Sigmoid colon (tissue), 7 donors: Measurements from ENCODE around the gene NAGLU. TPM values are rescaled to one million over a fixed set of nuclear protein-coding genes. Genes with fewer than 3 reads are reported as not detected.

Experiments used
- DNase-seq: peaks from one replicate; pipeline ENCODE4 v3.0.0-alpha.2; 2019
- H3K27ac ChIP-seq, 4 donors: fragments of 200-600 bp; sonication (generic); one replicate each; pipeline ENCODE4 v1.5.1; 2016 to 2019; ENCODE audit warnings: mild to moderate bottlenecking in 1 of 4
- H3K27me3 ChIP-seq, 3 donors: fragments of 200-600 bp; sonication (generic); one replicate each; pipeline ENCODE4 v1.5.1; 2019; ENCODE audit warnings: mild to moderate bottlenecking in 1 of 3
- H3K36me3 ChIP-seq, 4 donors: fragments of 200-600 bp; sonication (generic); one replicate each; pipeline ENCODE4 v1.5.1; 2016 to 2019
- H3K4me1 ChIP-seq, 4 donors: fragments of 200-600 bp; sonication (generic); one replicate each; pipeline ENCODE4 v1.5.1; 2017 to 2019
- H3K4me3 ChIP-seq, 4 donors: fragments of 200-600 bp; sonication (generic); one replicate each; pipeline ENCODE4 v1.5.1; 2017 to 2019; ENCODE audit warnings: mild to moderate bottlenecking in 2 of 4, moderate library complexity in 1 of 4
- H3K9me3 ChIP-seq, 4 donors: fragments of 200-600 bp in 3 of 4; sonication (generic) in 3 of 4; one replicate each; pipeline versions ENCODE4 v1.5.1 to v1.6.1; 2013 to 2019
- CTCF ChIP-seq, 4 experiments: fragments of 450-650 bp in 3 of 4; fragments of 200-600 bp in 1 of 4; IDR thresholded peaks; one replicate each; pipeline ENCODE4 v1.5.1; 2016 to 2019; ENCODE audit warnings: antibody characterized with exemption in 4 of 4, mild to moderate bottlenecking in 3 of 4, moderate library complexity in 2 of 4
- EP300 ChIP-seq, 4 donors: sonication (generic); formaldehyde crosslinking; IDR thresholded peaks; one replicate each; pipeline ENCODE4 v1.6.1; 2017; ENCODE audit warnings: antibody characterized with exemption in 4 of 4
- POLR2A ChIP-seq, 2 donors: fragments of 450-650 bp; IDR thresholded peaks; one replicate each; pipeline ENCODE4 v1.6.1; 2016; ENCODE audit warnings: antibody characterized with exemption in 2 of 2, mild to moderate bottlenecking in 2 of 2, moderate library complexity in 2 of 2
- POLR2AphosphoS5 ChIP-seq, 4 donors: sonication (generic); formaldehyde crosslinking; IDR thresholded peaks; one replicate each; pipeline ENCODE4 v1.6.1; 2017; ENCODE audit warnings: antibody characterized with exemption in 4 of 4
- WGBS, 2 donors: extraction: QIAGEN DNeasy Blood & Tissue Kit; methylation state at CpG; one replicate each; pipeline ENCODE4 v1.1.7; 2013; 5-methylcytosine and 5-hydroxymethylcytosine counted together
- intact Hi-C: fragments of 100-400 bp; cut with DNase I; formaldehyde crosslinking; loops from one replicate; pipeline ENCODE4 v1.15.1; 2023
- polyA plus RNA-seq, 3 donors: library from polyadenylated mRNA; stranded (reverse); fragments of 200-250 nt; gene quantifications; one replicate each; pipeline ENCODE4 v1.2.3, GENCODE V29; 2013
- total RNA-seq, 4 donors: library from RNA; depleted of rRNA; stranded (reverse); fragments of >200 nt; gene quantifications; one replicate each; pipeline ENCODE4 v1.1.0, GENCODE V29; 2016
- donor health status: healthy with polysubstance abuse.
- donor health status: Bipolar disorder and iron deficiency.
- donor health status: healthy.

Gene NAGLU
- total and polyA plus RNA-seq, 7 donors: 9.7 to 52.6 (median 35.2) TPM

DNA sequence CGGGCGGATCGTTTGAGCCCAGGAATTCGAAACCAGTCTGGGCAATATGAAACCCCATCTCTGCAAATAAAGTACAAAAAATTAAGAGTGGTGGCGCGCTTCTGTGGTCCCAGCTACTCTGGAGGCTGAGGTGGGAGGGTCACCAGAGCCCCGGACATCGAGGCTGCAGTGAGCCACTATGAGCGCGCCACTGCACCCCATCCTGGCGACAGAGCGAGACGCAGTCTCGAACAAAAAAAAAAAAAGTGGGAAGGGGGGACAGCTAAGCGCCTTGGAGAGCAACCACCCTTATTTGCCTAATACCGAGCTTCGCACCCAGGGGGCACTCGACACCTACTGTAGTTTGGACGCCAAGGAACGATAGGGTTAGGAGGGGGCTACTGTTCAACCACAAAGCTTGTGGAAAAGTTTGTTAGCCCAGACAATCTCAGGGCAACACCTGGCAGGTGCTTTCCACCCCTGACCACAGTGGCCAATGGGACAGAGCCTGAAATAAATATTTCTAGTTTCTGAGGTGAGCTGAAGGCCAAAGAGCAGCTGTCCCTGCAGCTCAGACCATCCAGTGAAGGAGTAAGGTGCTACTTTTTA, 42.3 kb downstream of the NAGLU start:
- H3K27ac ChIP-seq: peak overlapping the region; percentile 88 to 93 (median 90)
- no peaks in the 10 kb centered on the region for H3K9me3 ChIP-seq
- H3K27me3 ChIP-seq: no peaks in the 10 kb centered on the region
- H3K36me3 ChIP-seq: peaks cover 24 to 62% (median 44%) of the 10 kb centered on the region in 4 donors
- intact Hi-C loops: loop anchor here (2.0 to 10.0 kb wide), 3 partner anchors 74 to 246 kb away; partner anchors contain the start of gene BECN1
- peaks cover 0 to 22% (median 21%) of the 10 kb centered on the region in 4 donors for H3K4me1 ChIP-seq
- H3K4me3 ChIP-seq: peak overlapping the region; percentile 46 to 68 (median 60)
- WGBS, 2 donors: 0 to 1% methylated on average over 20 of the region's 20 CpGs
- TF ChIP-seq POLR2A (IDR thresholded peaks at IDR 0.05) (no peak), POLR2AphosphoS5 (IDR thresholded peaks at IDR 0.05) (no peak), CTCF (IDR thresholded peaks at IDR 0.05) (peak; percentile 54 to 76 (median 72)), EP300 (IDR thresholded peaks at IDR 0.05) (no peak)
- DNase-seq: peak; percentile 87

GRCh38 chr17:42579794-42580551, 43.9 kb downstream of the NAGLU start:
- H3K4me3 ChIP-seq: no peak overlapping the region
- no peaks in the 10 kb centered on the region for H3K9me3 ChIP-seq
- H3K36me3 ChIP-seq: peaks cover 30 to 63% (median 47%) of the 10 kb centered on the region in 4 donors
- 51 to 74% methylated on average over 2 of the region's 2 CpGs for WGBS, 2 donors
- H3K4me1 ChIP-seq: peaks cover 0 to 22% (median 22%) of the 10 kb centered on the region in 4 donors
- no peak overlapping the region for H3K27ac ChIP-seq
- H3K27me3 ChIP-seq: no peaks in the 10 kb centered on the region
- intact Hi-C loops: loop anchor here (2.0 to 10.0 kb wide), 3 partner anchors 72 to 245 kb away; partner anchors contain the start of gene BECN1
- DNase-seq: no peak
- TF ChIP-seq POLR2AphosphoS5 (IDR thresholded peaks at IDR 0.05): no peak
- TF ChIP-seq EP300 (IDR thresholded peaks at IDR 0.05): no peak
- no peak for TF ChIP-seq CTCF (IDR thresholded peaks at IDR 0.05)
- no peak for TF ChIP-seq POLR2A (IDR thresholded peaks at IDR 0.05)

DNA sequence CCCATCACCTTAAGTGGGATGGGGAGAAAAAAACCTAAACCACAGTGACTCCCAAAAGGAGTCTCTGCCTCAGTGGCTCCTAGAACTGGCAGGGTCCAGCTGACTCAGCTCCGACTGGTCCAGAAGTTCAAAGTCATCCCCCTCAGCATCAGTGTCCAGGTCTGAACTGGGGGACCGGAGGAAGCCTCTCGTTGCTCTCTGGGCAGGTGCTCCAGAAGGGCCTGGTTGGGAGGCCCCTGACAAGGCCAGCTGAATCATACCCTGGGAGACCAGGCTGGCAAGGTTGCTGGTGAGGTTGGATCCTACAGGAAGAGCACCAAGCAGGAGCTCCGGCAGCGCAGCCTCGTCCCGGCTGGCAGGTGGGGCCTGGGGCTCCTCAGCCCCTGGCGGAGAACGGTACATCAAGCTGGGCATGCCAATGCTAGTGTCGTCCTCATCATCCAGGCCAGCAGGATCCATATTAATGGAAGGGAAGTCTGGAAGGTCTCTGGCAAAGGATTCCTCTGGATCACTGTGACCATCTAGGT, 45.8 kb downstream of the NAGLU start:
- intact Hi-C loops: no loop called here
- WGBS, 2 donors: 94% methylated on average over 10 of the region's 10 CpGs

GRCh38 chr17:42584880-42585279, 48.8 kb downstream of the NAGLU start:
- peaks cover 40 to 100% (median 78%) of the 10 kb centered on the region in 4 donors for H3K36me3 ChIP-seq

More for the DNA sequence above, 45.8 kb downstream of the NAGLU start:
- Histone ChIP-seq H3K27ac (no peak overlapping the region), H3K4me3 (no peak overlapping the region), H3K27me3 (no peaks in the 10 kb centered on the region), H3K9me3 (no peaks in the 10 kb centered on the region), H3K4me1 (peaks cover 0 to 27% (median 18%) of the 10 kb centered on the region in 4 donors), H3K36me3 (peaks cover 30 to 77% (median 63%) of the 10 kb centered on the region in 4 donors)
- TF ChIP-seq CTCF (IDR thresholded peaks at IDR 0.05) (no peak), POLR2A (IDR thresholded peaks at IDR 0.05) (no peak), POLR2AphosphoS5 (IDR thresholded peaks at IDR 0.05) (no peak), EP300 (IDR thresholded peaks at IDR 0.05) (no peak)
- no peak for DNase-seq

More at GRCh38 chr17:42584880-42585279, 48.8 kb downstream of the NAGLU start:
- Histone ChIP-seq H3K9me3 (no peaks in the 10 kb centered on the region), H3K27ac (no peak overlapping the region), H3K4me1 (peaks cover 0 to 12% (median 0%) of the 10 kb centered on the region in 4 donors), H3K27me3 (no peaks in the 10 kb centered on the region), H3K4me3 (no peak overlapping the region)
- TF ChIP-seq CTCF (IDR thresholded peaks at IDR 0.05) (no peak), POLR2A (IDR thresholded peaks at IDR 0.05) (no peak), EP300 (IDR thresholded peaks at IDR 0.05) (no peak), POLR2AphosphoS5 (IDR thresholded peaks at IDR 0.05) (no peak)
- DNase-seq: no peak
- intact Hi-C loops: no loop called here
- WGBS, 2 donors: 82 to 91% methylated on average over 9 of the region's 9 CpGs
